Activated naive CD4-positive, alpha-beta T cell (primary cell): Measurements from ENCODE around the gene FOXO4.
A peak's percentile ranks its signal among the peaks of the same experiment; 100 is the strongest.

Experiments used
- DNase-seq, 4 experiments: peaks; one replicate each; lab custom pipeline; 2025; lab: John Stamatoyannopoulos, UW

The FOXO4 gene

GRCh38 chrX:71098951-71099506 lies 3.4 kb downstream of the FOXO4 start:
- no peak for DNase-seq

GRCh38 chrX:71099736-71100135 lies 4.1 kb downstream of the FOXO4 start:
- DNase-seq, result no peak

GRCh38 chrX:71100581-71101505 lies 5.2 kb downstream of the FOXO4 start:
- DNase-seq, result peak in 1 of 4 experiments; percentile 12

GRCh38 chrX:71102292-71102691 lies 6.6 kb downstream of the FOXO4 start:
- no peak for DNase-seq

- DNase-seq, result peak in 3 of 4 experiments; percentile 10 to 42 (median 17)
Observed at GRCh38 chrX:71103110-71103983, 7.7 kb downstream of the FOXO4 start.

DNA sequence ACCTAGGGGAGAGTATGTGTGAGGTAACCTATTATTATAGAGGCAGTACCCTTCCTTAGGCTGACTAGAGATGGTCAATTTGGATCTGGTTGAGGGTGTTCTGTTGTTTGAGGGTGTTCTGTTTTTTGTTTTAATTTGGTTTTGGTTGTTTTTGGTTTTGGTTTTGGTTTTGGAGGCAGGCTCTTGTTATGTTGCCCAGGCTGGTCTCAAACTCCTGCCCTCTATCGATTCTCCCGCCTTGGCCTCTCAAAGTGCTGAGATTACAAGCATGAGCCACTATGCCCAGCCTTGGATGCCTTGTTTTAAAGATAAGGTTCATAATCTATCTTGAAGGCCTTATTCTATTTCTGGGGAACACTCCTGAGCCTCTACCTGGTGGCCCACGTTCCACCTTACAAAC lies 10.0 kb downstream of the FOXO4 start:
- no peak for DNase-seq

GRCh38 chrX:71106427-71106826 lies 10.8 kb downstream of the FOXO4 start, which contains the start of gene CXorf65:
Gene CXorf65, minus strand, starts transcription at chrX:71106740. Its CDS starts 184 bp downstream, at chrX:71106556.
- DNase-seq, result no peak

- no peak for DNase-seq
Observed at GRCh38 chrX:71107245-71107644, 11.6 kb downstream of the FOXO4 start.

- DNase-seq, result peak in 2 of 4 experiments; percentile 1 to 29
Observed at GRCh38 chrX:71107762-71108360, 12.2 kb downstream of the FOXO4 start.

DNA sequence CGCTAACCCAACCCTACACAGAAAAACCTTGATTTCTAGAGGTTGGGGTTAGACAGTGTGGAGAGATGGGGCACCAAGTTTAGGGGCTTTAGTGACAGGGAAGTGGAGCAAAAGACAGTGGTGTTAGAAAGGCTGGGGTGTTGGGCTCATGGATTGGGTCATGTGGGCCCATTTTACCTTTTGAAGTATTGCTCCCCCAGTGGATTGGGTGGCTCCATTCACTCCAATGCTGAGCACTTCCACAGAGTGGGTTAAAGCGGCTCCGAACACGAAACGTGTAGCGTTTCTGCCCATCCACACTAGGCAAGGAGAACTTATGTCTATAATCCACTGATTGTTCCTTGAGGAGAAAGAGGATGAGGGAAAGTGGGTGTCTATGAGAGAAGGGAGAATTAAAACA lies 13.4 kb downstream of the FOXO4 start:
- no peak for DNase-seq

DNA sequence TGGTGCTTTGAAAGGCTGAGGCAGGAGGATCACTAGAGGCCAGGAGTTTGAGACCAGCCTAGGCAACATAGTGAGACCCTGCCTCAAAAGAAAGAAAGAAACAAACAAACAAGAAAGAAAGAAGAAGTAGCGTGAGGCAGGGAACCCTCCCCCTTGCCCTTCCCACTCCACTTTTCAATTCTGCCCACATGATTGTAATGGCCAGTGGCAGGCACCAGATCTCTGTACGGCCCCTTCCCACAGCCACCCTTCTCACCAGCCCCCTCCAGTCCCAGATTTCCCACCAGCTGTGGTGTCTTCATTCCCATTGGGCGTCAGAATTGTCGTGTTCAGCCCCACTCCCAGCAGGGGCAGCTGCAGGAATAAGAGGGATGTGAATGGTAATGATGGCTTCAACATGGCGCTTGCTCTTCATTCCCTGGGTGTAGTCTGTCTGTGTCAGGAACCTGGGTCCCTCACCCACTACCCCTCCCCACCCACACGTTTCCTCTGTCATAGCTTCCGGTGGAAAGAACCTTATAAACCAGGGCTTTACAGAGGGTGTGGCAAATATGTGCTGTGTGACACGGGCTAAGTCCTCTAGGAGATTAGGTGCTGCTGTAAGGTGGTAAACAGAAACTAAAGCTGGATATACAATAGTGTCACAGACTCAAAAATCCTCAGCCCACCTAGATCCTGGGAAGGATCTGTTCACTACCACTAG lies 15.6 kb downstream of the FOXO4 start, which contains the start of gene IL2RG:
Gene IL2RG, minus strand, starts transcription at position 437 of the 703 bp plus-strand sequence. Its CDS starts 38 bp downstream, at position 399.
- DNase-seq, result peak; percentile 4 to 59 (median 26)

DNA sequence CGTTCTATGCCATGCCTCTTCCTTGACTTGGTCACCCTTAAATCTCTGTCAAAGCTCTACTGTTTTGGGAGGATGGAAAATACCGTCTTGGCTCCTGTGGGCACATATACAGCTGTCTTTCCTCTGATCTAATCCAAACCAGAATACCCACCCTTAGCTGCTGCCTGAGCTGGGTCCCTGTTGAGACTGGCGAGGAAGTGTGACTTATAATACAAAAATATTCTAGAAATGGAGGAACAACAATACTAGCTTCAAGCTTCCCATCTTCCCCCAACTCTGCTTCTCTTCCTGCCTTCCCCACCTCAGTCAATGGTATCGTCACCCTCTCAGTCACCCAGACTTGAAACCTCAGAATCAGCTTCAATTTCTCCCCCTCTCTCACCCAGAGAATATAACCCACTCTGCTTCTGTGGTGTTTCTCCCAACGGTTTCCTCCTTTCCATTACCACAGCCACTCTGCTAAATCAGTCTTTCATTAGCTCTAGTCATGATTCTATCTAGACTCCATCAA lies 16.3 kb downstream of the FOXO4 start:
- no peak for DNase-seq

- no peak for DNase-seq
Observed at GRCh38 chrX:71117358-71117757, 21.7 kb downstream of the FOXO4 start.

DNA sequence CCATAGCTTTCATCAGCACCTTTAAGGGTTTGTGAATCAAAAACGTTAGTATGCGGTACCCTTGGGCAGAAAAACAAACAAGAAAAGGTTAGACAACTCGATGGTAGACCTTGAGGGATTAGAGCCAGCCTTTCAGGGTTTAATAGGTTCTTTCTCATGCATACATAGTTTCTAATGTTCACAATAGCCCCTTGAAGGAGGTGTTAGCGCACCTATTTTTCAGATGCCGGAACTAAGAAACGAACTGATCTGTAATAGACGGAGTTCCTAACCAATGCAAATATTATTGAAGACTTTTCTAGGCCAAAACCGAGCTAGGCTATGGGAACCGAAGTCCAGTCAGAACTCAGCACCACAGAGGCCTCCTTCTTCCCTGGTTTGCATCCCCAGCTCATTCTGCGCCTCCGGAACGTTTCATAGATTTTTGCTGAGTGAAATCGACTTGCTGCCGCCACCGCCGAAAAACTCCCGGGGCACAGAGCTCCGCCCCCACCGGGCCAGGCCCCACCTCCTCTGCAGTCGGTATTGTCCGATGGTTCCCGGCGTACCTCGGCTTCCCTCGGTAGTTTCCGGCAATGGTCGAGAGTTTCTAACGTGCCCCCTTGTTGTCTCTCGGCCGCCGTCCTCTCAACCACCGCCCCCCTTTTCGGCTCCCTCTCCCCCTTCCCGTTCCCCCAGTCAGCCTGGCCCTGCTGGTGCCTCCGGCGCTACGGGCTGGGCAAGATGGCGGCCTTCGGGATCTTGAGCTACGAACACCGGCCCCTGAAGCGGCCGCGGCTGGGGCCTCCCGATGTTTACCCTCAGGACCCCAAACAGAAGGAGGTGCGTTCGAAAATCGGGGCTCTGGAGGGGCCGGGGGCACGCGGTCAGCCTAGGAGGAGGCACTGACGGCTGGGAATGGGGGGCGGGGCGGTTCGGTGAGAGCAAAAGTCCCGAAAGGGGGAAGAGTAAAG lies 22.7 kb downstream of the FOXO4 start, which contains the start of gene MED12:
Gene MED12, plus strand, starts transcription at position 565 of the 953 bp plus-strand sequence. Its CDS starts 159 bp downstream, at position 724.
- peak; percentile 15 to 72 (median 40) for DNase-seq

- no peak for DNase-seq
Observed at GRCh38 chrX:71118985-71119535, 23.4 kb downstream of the FOXO4 start.

DNA sequence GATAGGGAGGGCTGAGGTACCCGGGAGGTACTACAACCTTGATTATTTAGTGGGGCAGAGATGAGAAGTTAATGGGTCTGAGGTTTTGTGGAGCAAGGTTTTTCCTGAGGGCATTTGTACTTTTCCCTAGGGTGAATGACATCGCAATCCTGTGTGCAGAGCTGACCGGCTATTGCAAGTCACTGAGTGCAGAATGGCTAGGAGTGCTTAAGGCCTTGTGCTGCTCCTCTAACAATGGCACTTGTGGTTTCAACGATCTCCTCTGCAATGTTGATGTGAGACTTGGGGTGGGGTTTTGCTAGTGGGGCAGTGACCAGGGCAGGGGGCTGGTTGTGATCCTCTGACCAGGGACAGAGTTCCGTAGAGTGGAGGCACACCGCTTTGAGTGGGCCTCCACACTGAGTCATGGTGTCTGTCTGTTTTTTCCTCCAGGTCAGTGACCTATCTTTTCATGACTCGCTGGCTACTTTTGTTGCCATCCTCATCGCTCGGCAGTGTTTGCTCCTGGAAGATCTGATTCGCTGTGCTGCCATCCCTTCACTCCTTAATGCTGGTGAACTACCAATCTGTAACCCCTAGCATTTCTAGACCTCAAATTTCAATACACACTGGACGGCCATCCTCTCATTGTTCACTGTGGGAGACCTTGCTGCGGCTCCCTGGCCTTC lies 32.6 kb downstream of the FOXO4 start:
- DNase-seq, result no peak

DNA sequence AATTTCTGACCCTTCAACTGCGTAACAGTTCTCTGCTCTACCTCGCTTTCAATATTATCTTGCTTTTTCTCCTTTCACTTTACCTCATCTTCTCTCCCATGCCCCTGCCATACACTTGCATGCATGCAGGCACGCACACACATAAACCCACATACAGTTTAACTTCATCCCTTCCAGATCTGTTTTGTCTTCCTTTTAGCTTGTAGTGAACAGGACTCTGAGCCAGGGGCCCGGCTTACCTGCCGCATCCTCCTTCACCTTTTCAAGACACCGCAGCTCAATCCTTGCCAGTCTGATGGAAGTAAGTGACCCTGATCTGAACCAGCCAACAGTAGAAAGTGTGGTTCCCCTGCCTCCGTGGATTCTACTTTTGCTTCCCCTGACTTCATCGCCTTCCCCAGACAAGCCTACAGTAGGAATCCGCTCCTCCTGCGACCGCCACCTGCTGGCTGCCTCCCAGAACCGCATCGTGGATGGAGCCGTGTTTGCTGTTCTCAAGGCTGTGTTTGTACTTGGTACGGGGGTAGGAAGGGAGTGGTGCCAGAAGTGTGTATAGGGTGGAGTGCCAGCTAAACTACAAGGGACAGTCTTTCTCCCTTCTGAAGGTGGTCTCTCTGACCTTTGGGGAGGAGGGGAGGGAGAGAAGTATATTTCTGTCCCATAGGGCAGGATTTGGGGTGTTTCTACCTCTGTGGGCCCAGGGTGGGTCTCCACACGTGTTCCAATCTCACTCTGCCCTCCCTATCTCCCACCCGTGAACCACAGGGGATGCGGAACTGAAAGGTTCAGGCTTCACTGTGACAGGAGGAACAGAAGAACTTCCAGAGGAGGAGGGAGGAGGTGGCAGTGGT lies 33.5 kb downstream of the FOXO4 start:
- peak; percentile 6 to 64 (median 55) for DNase-seq

GRCh38 chrX:71131510-71131909 lies 35.9 kb downstream of the FOXO4 start:
- no peak for DNase-seq
